OCI-M2 (cell line): ENCODE results near the gene LRRC37B.
"Not testable (repeated sequence)": the region's sequence is repeated elsewhere in the genome, so short reads cannot be mapped to it uniquely, and the experiment has no call there.

ENCODE experiments used
- DNase-seq: peaks from one replicate; lab custom pipeline; 2025; ENCODE audit not compliant: unreplicated experiment; lab: John Stamatoyannopoulos, UW

Gene LRRC37B

DNA sequence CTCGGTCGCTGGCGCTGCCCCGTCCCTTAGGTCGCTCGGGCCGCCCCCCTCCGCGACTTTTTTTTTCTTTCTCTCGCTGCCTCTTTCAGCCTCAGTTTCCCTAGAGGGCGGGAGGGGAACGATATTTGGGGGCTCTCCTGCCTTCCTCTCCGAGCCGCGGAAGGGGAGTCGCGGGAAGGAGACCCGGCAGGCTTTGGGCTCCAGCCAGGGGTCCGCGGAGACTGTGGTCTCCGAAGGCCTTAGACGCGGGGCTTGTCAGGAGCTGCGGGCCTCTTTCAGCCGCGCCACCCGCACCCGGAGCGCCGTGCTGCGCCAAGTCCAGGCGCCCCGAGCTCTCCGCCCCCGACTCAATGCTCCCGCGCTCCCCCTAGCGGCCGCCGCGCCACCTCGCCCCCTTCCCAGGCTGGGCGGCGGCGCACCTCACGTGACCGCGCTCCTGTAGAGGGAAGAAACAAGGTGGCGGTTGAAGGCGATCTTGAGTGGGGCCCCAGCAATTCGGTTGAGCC is at the start of gene LRRC37B:
TSS of gene LRRC37B (plus strand) at position 427 of the 506 bp plus-strand sequence. CDS start 14,010 bp downstream, outside the sequence.
- no peak for DNase-seq

DNA sequence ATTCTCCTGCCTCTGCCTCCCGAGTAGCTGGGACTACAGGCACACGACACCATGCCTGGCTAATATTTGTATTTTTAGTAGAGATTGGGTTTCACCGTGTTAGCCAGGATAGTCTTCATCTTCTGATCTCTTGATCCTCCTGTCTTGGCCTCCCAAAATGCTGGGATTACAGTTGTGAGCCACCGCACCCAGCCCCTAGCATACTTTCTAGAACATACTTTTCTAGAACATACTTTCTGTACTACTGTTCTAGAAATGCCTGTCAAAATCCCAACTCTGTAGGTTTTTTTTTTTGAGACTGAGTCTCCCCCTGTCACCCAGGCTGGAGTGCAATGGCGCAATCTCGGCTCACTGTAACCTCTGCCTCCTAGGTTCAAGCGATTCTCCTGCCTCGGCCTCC is 43.1 kb upstream of the LRRC37B start:
- DNase-seq, result not testable (repeated sequence)

DNA sequence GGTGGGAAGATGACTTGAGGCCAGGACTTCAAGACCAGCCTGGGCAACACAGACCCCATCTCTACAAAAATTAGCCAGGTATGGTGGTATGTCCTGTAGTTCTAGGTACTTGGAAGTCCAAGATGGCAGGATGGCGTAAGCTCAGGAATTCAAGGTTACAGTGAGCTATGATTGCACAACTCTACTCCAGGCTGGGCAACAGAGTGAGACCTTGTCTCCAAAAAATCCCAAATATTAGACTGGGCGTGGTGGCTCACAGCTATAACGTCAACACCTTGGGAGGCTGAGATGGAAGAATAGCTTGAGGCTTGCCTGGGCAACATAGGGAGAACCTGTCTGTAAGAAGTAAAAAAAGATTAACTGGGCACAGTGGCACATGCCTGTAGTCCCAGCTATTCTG is 39.5 kb upstream of the LRRC37B start:
- no peak for DNase-seq

DNA sequence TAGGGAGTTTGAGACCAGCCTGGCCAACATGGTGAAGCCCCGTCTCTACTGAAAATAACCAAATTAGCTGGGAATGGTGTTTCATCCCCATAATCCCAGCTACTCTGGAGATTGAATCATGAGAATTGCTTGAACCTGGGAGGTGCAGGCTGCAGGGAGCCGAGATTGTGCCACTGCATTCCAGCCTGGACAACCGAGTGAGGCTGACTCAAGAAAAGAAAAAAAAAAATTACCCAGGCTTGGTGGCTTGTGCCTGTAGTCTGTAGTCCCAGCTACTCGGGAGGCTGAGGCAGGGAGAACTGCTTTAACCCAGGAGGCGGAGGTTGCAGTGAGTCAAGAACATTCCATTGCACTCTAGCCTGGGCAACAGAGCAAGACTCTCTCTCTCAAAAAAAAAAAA is 36.8 kb upstream of the LRRC37B start:
- DNase-seq, result not testable (repeated sequence)

DNA sequence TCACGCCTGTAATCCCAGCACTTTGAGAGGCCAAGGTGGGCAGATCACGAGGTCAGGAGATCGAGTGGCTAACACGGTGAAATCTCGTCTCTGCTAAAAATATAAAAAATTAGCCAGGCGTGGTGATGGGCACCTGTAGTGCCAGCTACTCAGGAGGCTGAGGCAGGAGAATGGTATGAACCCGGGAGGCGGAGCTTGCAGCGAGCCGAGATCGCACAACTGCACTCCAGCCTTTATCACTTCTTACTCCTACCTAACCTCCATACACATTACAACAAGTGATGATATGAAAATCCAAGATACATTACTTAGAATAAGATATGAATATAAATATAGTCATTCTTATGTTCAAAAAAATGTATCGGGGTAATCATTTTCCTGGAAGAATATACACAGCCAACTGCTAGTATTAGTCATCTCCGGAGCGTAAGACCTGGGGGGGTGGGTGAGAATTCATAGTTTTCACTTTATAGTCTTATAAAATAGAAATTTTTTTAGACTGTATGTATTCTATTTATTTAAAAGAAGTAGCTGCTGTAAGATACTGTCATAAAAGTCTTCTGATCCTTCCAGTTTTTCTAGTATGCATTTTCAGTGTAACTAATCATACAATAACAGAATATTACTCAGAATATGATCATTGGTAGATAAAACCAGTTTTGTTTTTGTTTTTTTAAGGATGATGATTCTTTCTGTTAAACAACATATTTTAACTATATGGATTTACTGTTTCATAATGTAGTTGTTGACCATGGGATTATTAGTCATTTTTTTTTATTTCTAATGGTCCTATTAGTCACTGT is 32.7 kb upstream of the LRRC37B start:
- DNase-seq, result not testable (repeated sequence)

DNA sequence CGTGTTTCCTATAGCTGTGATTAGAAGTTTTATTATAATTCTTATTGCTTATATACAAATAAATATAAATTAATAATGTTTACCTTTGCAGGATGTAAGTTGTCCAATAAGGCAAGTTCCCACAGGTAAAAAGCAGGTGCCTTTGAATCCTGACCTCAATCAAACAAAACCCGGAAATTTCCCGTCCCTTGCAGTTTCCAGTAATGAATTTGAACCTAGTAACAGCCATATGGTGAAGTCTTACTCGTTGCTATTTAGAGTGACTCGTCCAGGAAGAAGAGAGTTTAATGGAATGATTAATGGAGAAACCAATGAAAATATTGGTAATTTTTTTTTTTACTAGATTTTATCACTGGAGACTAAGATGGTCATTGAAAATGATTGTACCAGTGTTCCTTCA is 31.8 kb upstream of the LRRC37B start:
- DNase-seq, result not testable (repeated sequence)

DNA sequence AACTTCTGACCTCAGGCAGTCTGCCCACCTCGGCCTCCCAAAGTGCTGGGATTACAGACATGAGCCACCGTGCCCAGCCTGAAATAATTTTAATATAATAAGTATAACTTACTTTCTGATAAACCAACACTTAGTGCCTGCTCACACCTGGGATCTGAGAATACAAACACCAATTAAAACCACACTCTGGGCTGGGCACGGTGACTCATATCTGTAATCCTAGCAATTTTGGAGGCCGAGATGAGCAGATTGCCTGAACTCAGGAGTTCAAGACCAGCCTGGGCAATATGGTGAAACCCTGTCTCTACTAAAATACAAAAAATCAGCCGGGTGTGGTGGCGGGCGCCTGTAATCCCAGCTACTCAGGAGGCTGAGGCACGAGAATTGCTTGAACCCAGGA is 15.4 kb upstream of the LRRC37B start:
- DNase-seq, result not testable (repeated sequence)

DNA sequence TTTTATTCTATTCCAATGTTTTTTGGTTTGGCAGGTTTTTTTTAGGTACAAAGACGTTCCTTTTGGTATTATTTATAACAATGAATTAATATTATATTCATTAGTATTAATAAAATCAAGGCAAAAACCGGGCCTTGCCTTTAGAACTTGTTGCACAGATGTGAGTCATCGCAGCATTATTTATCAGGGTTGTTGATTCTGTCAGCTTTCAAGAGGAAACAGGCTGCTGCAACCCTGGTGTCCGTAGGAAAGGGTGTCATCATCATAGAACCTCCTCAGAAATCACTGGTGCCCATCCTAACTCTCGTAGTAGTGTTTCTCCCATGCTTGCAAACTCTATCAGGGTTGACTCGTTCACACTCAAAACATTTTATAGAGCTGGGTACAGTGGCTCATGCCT is 10.2 kb upstream of the LRRC37B start:
- no peak for DNase-seq

DNA sequence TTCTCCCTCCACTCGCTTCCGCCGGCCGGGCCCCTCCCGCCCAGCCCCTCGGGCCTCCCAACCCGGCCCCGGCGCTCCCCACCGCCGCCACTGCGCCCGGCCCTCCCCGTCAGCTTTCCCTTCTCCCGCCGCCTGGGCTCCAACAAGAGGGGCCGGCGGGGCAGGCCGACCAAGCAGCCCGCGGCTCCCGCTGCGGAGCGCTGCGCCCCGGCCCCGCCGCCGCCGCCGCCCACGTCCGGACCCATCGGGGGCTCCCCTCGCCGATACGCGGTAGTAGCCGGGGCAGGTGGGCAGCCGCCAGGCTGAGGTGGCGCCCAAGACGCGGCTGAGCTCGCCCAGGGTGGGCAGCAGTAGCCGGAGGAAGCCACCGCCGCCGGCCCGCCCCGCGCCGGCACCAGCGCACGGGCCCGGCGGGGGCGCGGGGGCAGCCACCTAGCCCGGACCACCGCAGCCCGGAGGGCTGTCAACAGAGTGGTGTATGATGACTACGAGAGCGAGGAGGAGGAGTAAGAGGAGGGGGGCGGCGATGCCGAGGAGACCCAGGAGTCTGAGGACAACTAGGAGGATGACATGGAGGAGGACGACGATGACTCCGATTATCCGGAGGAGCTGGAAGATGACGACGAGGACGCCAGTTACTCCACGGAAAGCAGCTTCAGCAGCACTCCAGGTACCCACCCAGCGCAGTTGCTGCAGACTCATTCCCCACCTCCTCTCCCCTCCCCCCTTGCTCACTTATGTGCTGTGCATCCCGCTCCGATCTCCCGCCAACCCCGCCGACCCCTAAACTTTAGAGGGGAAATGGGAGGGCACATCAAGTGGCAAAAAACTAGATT is 498 bp downstream of the LRRC37B start:
- no peak for DNase-seq

DNA sequence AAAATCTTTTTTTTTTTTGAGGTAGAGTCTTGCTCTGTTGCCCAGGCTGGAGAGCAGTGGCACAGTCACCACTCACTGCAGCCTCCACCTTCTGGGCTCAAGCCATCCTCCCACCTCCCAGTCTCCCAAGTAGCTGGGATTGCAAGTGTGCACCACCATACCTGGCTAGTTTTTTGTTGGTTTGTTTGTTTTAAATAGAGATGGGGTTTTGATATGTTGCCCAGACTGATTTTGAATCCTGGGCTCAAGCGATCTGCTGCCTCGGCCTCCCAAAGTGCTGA is 2.0 kb downstream of the LRRC37B start:
- no peak for DNase-seq

DNA sequence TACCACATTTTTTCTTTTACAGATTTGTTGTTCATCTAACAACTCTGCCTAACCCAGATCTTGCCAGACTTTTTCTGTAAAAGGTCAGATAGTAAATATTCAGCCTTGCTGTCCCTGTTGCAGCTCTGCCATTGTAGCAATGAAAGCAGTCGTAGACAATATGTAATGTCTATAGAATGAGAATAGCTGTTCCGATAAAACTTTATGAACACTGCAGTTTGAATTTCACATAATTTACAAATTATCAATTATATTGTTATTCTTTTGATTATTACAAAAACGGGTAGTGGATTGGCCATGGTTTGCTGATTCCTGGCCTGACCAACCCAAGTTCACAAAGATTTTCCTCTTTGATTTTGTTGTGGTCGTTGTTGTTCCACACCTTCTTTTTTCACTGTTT is 2.9 kb downstream of the LRRC37B start:
- no peak for DNase-seq

DNA sequence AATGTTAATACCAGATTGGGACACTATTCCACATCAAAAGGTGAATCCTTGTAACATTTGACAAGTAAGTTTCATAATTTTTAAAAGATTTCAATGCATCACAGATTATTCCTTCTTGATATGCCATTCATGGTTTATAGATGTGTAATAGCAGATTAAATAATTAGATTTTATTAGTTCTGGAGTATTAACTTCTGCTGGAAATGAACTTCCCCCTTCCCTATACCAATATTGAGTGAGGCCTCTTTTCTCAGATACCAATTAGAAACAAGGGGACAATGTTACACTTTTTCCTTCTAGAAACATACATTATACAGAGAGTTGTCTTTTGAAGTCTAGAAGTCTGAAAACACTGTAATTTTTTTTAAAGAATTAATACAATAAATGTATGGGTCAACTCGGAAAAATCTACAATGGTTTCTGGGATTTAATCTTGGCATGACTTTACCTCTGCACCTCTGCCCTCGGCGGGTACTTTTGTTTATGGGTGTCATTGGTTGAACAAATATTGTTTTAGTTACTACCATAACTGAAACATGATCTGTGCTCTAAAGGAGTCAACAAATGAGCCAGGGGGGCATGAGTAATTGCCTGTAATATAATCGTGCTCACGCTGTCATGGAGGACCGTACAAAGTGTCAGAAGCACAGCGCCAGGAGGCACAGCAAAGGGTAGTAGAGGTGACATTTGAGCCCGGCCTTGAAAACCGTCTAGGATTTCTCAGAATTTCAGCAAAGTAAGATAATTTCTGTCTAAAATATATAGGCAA is 8.2 kb downstream of the LRRC37B start:
- DNase-seq, result no peak

DNA sequence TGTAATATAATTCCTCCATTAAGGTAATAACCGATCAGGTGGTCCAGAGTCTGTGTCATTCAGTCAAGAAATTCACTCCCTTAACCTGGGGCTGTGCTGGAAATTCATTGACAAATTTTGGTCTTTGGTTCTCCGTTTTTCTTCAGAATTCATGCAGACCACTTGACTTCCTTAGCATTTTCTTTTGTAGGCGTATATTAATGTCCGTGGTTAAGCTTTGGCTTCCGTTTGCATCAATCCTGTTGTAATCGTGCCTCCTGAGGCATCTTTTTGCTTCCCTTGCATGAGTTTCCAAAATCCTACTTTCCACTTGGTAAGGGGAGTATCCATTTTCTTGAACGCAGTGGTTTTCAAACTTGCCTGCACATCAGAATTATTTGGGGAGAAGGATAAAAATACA is 9.0 kb downstream of the LRRC37B start:
- DNase-seq, result no peak

DNA sequence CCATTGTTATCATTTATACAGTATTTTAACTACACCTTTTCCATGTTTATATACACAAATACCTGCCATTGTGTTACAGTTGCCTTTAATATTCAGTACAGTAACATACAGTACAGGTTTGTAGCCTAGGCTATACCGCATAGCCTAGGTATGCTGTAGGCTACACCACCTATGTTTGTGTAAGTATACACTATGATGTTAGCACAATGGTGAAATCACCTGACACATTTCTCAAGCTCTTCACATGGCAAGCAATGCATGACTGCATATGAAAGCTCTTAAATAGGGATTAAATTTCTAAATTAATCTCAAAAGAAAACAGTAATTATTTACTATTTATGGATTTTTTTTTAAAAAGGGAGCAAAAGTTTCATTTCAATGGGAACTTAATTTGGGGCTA is 12.0 kb downstream of the LRRC37B start:
- DNase-seq, result no peak

DNA sequence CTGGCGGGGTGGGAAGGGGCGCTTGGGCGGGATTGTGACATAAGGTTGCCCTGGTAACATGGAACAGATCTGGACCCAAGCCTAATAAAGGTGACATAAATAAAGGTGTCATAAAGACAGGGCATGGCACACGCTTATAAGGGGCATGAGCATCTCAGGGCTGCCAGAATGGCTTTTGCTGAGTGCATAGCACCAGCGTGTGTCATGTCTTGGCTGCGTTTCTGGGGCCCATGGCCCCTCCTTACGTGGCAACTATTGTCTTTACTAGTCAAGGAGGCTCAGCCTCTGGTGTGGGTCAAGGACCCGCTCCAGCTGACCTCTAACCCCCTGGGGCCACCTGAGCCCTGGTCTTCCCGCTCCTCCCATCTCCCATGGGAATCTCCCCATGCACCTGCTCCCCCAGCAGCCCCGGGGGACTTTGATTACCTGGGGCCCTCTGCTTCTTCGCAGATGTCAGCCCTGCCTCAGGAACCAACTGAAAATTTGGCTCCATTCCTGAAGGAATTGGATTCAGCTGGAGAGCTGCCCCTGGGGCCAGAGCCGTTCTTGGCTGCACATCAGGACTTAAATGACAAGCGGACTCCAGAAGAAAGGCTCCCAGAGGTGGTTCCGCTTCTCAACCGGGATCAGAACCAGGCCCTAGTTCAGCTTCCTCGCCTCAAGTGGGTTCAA is 13.9 kb downstream of the LRRC37B start:
- no peak for DNase-seq

DNA sequence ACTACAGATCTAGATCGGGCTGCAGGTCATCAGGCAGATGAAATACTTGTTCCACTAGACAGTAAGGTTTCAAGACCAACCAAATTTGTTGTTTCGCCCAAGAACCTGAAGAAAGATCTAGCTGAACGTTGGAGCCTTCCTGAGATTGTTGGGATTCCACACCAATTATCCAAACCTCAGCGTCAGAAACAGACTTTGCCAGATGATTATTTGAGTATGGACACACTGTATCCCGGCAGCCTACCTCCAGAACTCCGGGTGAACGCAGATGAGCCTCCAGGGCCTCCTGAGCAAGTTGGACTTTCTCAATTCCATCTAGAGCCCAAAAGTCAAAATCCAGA is 14.4 kb downstream of the LRRC37B start:
- no peak for DNase-seq

DNA sequence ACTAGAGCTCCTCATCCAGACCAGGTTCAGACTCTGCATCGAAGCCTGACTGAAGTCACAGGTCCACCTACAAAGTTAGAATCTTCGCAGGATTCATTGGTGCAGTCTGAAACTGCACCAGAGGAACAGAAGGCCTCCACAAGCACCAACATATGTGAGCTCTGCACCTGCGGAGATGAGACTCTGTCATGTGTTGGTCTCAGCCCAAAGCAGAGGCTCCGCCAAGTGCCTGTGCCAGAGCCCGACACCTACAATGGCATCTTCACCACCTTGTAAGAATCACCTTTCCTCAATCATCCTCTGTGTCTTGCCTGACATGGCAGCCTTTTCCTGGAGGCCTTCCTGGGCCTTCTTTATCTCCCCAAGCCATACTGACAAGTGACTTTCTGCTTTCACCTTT is 15.4 kb downstream of the LRRC37B start:
- DNase-seq, result not testable (repeated sequence)

DNA sequence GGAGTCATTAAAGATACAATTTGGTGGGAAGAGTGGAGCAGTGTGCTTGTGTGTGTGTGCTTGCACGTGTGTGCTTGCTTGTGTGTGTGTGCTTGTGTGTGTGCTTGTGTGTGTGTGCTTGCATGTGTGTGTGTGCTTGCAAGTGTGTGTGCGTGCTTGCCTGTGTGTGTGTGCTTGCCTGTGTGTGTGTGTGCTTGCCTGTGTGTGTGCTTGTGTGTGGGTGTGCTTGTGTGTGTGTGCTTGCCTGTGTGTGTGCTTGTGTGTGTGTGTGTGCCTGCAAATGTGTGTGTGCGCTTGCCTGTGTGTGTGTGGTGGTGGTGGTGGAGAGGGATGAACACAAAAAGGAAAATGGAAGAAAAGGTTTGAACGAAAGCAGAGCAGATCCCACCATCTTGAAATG is 20.1 kb downstream of the LRRC37B start:
- DNase-seq, result not testable (repeated sequence)

DNA sequence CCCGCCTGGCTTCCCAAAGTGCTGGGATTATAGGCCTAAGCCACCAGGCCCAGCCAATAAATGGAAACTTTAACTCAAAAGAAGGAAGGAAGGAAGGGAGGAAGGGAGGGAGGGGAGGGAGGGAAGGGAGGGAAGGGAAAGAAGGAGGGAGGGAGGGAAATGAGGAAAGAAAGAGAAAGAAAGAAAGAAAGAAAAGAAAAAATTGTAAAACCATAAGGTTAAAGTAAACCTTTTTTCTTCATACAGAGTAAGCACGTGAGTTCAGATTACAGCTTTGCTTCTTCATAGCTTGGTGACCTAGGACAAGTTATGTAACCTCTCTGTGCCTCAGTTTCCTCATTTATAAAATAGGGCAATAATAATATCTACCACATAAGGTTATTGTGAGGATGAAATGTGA is 26.0 kb downstream of the LRRC37B start:
- no peak for DNase-seq

DNA sequence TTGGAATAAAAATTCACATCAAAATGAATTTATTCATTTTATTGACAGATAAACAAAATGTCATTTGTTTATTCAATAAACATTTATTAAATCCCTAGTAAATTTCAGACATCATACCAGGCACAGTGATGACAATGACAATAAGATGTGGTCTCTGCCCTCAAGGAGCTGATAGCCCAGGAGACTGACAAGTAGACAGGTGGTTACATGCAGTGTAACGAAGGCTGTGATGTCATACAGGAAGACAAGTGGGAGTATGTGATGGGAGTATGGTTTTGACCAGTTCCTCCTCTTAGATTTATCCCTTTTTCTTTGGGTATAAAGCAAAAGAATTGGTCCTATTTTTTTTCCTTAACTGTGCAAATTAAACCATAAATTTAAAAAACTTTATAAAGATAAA is 26.6 kb downstream of the LRRC37B start:
- not testable (repeated sequence) for DNase-seq

DNA sequence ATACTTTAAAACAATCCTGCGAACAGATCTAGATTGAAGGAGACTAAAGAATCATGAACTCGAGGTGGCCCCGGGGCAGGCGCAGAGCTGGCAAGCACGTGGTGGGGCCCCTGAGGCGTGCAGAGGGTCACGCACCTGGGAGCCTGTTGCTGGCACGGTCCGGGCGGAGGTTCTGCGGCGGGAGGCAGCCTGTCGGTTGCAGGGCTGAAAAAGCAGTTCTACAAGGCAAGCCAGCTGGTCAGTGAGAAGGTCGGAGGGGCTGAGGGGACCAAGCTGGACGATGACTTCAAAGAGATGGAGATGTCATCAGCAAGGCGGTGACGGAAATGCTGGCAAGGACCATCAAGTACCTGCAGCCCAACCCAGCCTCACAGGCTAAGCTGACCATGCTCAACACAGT is 33.1 kb downstream of the LRRC37B start:
- DNase-seq, result not testable (repeated sequence)
